ENCODE measurements around the gene DSTYK. TPM values are rescaled to one million over a fixed set of nuclear protein-coding genes. Genes with fewer than 3 reads are reported as not detected.
"Not testable (repeated sequence)": the region's sequence is repeated elsewhere in the genome, so short reads cannot be mapped to it uniquely, and the experiment has no call there.

Gene DSTYK
- total and polyA plus RNA-seq, 3 experiments from 2014 or later, result 8.6 to 13.4 (median 12.9) TPM

- H3K36me3 Mint-ChIP-seq, result peaks cover 4 to 63% (median 11%) of the 10 kb centered on the region in 3 donors
Observed at GRCh38 chr1:205182930-205183329, 28.6 kb downstream of the DSTYK start.

DNA sequence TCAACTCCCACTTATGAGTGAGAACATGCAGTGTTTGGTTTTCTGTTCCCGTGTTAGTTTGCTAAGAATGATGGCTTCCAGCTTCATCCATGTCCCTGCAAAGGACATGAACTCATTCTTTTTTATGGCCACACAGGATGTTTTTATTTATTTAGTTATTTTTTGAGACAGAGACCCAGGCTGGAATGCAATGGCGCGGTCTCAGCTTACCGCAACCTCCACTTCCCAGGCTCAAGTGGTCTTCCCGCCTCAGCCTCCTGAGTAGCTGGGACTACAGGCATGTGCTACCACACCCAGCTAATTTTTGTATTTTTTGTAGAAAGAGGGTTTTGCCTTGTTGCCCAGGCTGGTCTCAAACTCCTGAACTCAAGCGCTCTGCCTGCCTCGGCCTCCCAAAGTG, 31.2 kb downstream of the DSTYK start:
- H3K27me3 ChIP-seq (ENCODE audit: insufficient read depth, low read length, poor library complexity, severe bottlenecking); H3K27ac ChIP-seq (ENCODE audit: low read depth, low read length); H3K27me3 Mint-ChIP-seq; H3K9me3 ChIP-seq (ENCODE audit: low read length); H3K9me3 Mint-ChIP-seq; H3K4me3 Mint-ChIP-seq; DNase-seq; CTCF ChIA-PET; H3K4me3 ChIP-seq (ENCODE audit: low read length); POLR2A ChIA-PET: not testable (repeated sequence)
- Mint-ChIP-seq H3K36me3 (peaks cover 4 to 56% (median 8%) of the 10 kb centered on the region in 3 donors), H3K27ac (peak overlapping the region in 3 of 8 donors; percentile 52 to 61 (median 60)), H3K4me1 (peaks cover 18 to 30% (median 23%) of the 10 kb centered on the region in 3 donors)
- peaks cover 13% of the 10 kb centered on the region for H3K4me1 ChIP-seq (ENCODE audit: insufficient read depth, low read length)
- peaks cover 16% of the 10 kb centered on the region for H3K36me3 ChIP-seq (ENCODE audit: insufficient read depth, low read length)

More at GRCh38 chr1:205182930-205183329, 28.6 kb downstream of the DSTYK start:
- peaks cover 34 to 46% (median 41%) of the 10 kb centered on the region in 3 donors for H3K4me1 Mint-ChIP-seq
- CTCF ChIA-PET, result interaction anchor here (1.5 kb wide), 1 partner anchor 73 kb away, joined by 5 read pairs; no protein-coding TSS in a partner anchor
- peaks cover 16% of the 10 kb centered on the region for H3K36me3 ChIP-seq (ENCODE audit: insufficient read depth, low read length)
- H3K9me3 ChIP-seq (ENCODE audit: low read length), result no peaks in the 10 kb centered on the region
- no peak overlapping the region for H3K27ac ChIP-seq (ENCODE audit: low read depth, low read length)
- no peak for DNase-seq
- no peaks in the 10 kb centered on the region for H3K27me3 ChIP-seq (ENCODE audit: insufficient read depth, low read length, poor library complexity, severe bottlenecking)
- POLR2A ChIA-PET, result no interaction called here
- no peaks in the 10 kb centered on the region for H3K9me3 Mint-ChIP-seq
- no peaks in the 10 kb centered on the region for H3K27me3 Mint-ChIP-seq
- H3K27ac Mint-ChIP-seq, result peak overlapping the region in 2 of 8 donors; percentile 1 to 38
- H3K4me3 ChIP-seq (ENCODE audit: low read length), result no peak overlapping the region
- peaks cover 13% of the 10 kb centered on the region for H3K4me1 ChIP-seq (ENCODE audit: insufficient read depth, low read length)
- H3K4me3 Mint-ChIP-seq, result no peak overlapping the region

DNA sequence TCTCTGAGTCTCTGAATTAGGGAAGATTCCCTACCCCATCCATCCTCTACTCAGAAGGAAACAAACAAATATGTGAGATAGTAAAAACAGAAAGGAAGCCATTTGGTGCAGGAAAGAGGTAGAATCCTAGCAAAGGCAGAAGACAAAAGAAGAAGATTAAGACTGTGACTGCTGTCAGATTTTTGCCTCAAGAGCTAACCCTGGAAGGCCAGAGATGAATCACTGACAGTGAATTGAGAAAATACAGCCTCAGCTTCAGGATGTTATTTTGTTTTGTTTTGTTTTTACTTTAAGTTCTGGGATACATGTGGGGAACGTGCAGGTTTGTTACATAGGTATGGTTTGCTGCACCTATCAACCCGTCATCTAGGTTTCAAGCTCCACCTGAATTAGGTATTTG, 31.7 kb downstream of the DSTYK start:
- DNase-seq, result no peak
- POLR2A ChIA-PET, result interaction anchor here (1.1 kb wide), 1 partner anchor 24 kb away, joined by 3 read pairs; no protein-coding TSS in a partner anchor

GRCh38 chr1:205172729-205173366, 38.7 kb downstream of the DSTYK start:
- Mint-ChIP-seq H3K36me3 (peaks cover 5 to 58% (median 20%) of the 10 kb centered on the region in 3 donors), H3K4me1 (peaks cover 18 to 45% (median 24%) of the 10 kb centered on the region in 3 donors), H3K9me3 (no peaks in the 10 kb centered on the region), H3K4me3 (peak overlapping the region in 1 of 7 donors; percentile 3), H3K27me3 (no peaks in the 10 kb centered on the region), H3K27ac (peak overlapping the region in 3 of 8 donors; percentile 2 to 15 (median 9))
- DNase-seq, result no peak
- POLR2A ChIA-PET, result no interaction called here
- peaks cover 29% of the 10 kb centered on the region for H3K36me3 ChIP-seq (ENCODE audit: insufficient read depth, low read length)
- CTCF ChIA-PET, result interaction anchor here (0.7 kb wide), 1 partner anchor 72 kb away, joined by 3 read pairs; no protein-coding TSS in a partner anchor
- peak overlapping the region; percentile 31 for H3K27ac ChIP-seq (ENCODE audit: low read depth, low read length)
- no peaks in the 10 kb centered on the region for H3K9me3 ChIP-seq (ENCODE audit: low read length)
- no peaks in the 10 kb centered on the region for H3K27me3 ChIP-seq (ENCODE audit: insufficient read depth, low read length, poor library complexity, severe bottlenecking)
- no peak overlapping the region for H3K4me3 ChIP-seq (ENCODE audit: low read length)
- peaks cover 28% of the 10 kb centered on the region for H3K4me1 ChIP-seq (ENCODE audit: insufficient read depth, low read length)

More for the DNA sequence above, 31.7 kb downstream of the DSTYK start:
- no peak overlapping the region for H3K27ac ChIP-seq (ENCODE audit: low read depth, low read length)
- CTCF ChIA-PET, result no interaction called here
- no peaks in the 10 kb centered on the region for H3K27me3 ChIP-seq (ENCODE audit: insufficient read depth, low read length, poor library complexity, severe bottlenecking)
- H3K9me3 ChIP-seq (ENCODE audit: low read length), result no peaks in the 10 kb centered on the region
- no peaks in the 10 kb centered on the region for H3K9me3 Mint-ChIP-seq
- H3K4me1 ChIP-seq (ENCODE audit: insufficient read depth, low read length), result peaks cover 13% of the 10 kb centered on the region
- no peak overlapping the region for H3K4me3 ChIP-seq (ENCODE audit: low read length)
- H3K36me3 Mint-ChIP-seq, result peaks cover 4 to 56% (median 8%) of the 10 kb centered on the region in 3 donors
- H3K27me3 Mint-ChIP-seq, result no peaks in the 10 kb centered on the region
- peaks cover 16% of the 10 kb centered on the region for H3K36me3 ChIP-seq (ENCODE audit: insufficient read depth, low read length)
- H3K4me3 Mint-ChIP-seq, result no peak overlapping the region
- peaks cover 18 to 28% (median 23%) of the 10 kb centered on the region in 3 donors for H3K4me1 Mint-ChIP-seq
- no peak overlapping the region for H3K27ac Mint-ChIP-seq

DNA sequence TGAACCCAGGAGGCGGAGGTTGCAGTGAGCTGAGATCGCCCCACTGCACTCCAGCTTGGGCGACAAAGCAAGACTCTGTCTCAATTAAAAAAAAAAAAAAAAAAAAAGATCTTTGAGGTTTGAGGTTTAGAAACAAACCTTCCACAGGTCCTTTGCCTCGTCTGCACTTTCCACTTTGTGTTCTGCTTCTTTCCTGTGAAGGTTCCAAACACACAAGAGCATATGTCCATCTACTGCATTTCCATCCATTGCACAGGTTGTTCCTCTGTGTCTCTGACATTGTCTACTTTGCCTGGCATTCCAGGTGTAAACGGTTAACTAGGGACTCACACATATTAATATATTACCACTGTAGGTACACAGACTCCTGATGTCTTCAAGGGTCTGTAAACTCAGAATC, 40.1 kb downstream of the DSTYK start:
- Histone ChIP-seq H3K27ac (ENCODE audit: low read depth, low read length) (no peak overlapping the region), H3K27me3 (ENCODE audit: insufficient read depth, low read length, poor library complexity, severe bottlenecking) (no peaks in the 10 kb centered on the region), H3K4me1 (ENCODE audit: insufficient read depth, low read length) (peaks cover 28% of the 10 kb centered on the region), H3K36me3 (ENCODE audit: insufficient read depth, low read length) (peaks cover 40% of the 10 kb centered on the region), H3K9me3 (ENCODE audit: low read length) (no peaks in the 10 kb centered on the region), H3K4me3 (ENCODE audit: low read length) (no peak overlapping the region)
- Mint-ChIP-seq H3K4me1 (peaks cover 18 to 46% (median 28%) of the 10 kb centered on the region in 3 donors), H3K27ac (peak overlapping the region in 6 of 8 donors; percentile 5 to 88 (median 29)), H3K4me3 (peak overlapping the region in 5 of 7 donors; percentile 3 to 68 (median 62)), H3K9me3 (no peaks in the 10 kb centered on the region), H3K27me3 (no peaks in the 10 kb centered on the region), H3K36me3 (peaks cover 5 to 65% (median 25%) of the 10 kb centered on the region in 3 donors)
- POLR2A ChIA-PET, result no interaction called here
- peak in 2 of 5 donors; percentile 10 to 14 for DNase-seq
- CTCF ChIA-PET, result no interaction called here

DNA sequence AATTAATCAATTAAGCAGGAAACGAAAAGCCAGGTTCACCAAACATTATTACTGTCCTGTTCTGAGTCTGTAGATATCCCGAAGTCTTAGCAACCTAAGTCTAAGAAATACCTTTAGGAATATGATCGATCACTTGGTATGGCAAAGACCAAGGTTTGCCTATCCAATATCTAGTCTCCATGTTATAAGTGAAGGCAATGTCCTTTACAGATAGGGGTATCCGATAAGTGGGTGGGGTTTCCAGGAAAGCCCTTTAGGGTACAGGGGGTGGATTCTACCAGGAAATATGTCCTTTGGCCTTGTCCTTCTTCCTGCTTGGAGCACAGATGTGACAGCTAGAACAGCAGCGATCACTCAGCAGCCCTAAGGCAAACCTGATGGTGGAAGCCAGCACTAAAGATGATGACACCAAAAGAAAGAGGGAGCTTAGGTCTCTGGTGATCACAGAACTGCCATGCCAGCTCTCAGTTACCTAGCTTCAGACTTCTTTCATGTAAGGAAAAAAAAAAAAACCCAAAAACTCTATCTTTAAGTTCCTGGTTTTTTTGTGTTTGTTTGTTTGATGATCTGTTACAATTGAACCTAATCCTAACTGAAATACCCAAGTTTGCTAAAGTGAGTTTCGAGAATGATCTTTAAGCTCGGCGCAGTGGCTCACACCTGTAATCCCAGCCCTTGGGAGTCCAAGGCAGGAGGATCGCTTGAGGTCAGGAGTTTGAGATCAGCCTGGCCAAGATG, 40.8 kb downstream of the DSTYK start:
- H3K4me1 ChIP-seq (ENCODE audit: insufficient read depth, low read length), result peaks cover 28% of the 10 kb centered on the region
- H3K4me3 ChIP-seq (ENCODE audit: low read length), result no peak overlapping the region
- peaks cover 5 to 64% (median 23%) of the 10 kb centered on the region in 3 donors for H3K36me3 Mint-ChIP-seq
- peak overlapping the region in 1 of 7 donors; percentile 65 for H3K4me3 Mint-ChIP-seq
- no peaks in the 10 kb centered on the region for H3K9me3 Mint-ChIP-seq
- peak overlapping the region; percentile 34 for H3K27ac ChIP-seq (ENCODE audit: low read depth, low read length)
- H3K9me3 ChIP-seq (ENCODE audit: low read length), result no peaks in the 10 kb centered on the region
- H3K27me3 ChIP-seq (ENCODE audit: insufficient read depth, low read length, poor library complexity, severe bottlenecking), result no peaks in the 10 kb centered on the region
- ChIA-PET POLR2A (interaction anchor here (0.7 kb wide), 1 partner anchor 35 kb away, joined by 4 read pairs; no protein-coding TSS in a partner anchor), CTCF (interaction anchor here (1.1 kb wide), 1 partner anchor 41 kb away, joined by 3 read pairs; no protein-coding TSS in a partner anchor)
- H3K27ac Mint-ChIP-seq, result peak overlapping the region in 3 of 8 donors; percentile 5 to 88 (median 36)
- DNase-seq, result no peak
- H3K27me3 Mint-ChIP-seq, result no peaks in the 10 kb centered on the region
- peaks cover 38% of the 10 kb centered on the region for H3K36me3 ChIP-seq (ENCODE audit: insufficient read depth, low read length)
- peaks cover 15 to 46% (median 28%) of the 10 kb centered on the region in 3 donors for H3K4me1 Mint-ChIP-seq

DNA sequence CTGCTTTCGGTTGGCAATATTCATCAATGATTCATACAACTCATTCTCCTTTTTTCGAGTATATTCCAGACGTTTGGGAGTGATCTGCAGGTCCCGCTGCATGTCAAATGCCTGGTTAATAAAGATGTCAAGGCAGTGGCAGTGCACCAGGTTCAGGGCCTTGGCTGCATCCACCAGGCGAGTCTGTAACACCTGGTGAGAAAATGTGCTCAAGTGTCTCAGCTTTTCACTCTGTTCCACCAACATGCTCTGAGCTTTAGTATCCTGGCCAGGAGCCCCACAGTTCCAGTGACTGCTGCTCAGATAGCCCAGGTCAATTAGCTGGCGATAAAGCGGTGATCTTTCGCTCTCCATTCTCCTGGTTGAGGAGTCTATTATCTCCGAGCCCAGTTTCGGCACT, 42.3 kb downstream of the DSTYK start:
- no peak overlapping the region for H3K27ac Mint-ChIP-seq
- POLR2A ChIA-PET, result no interaction called here
- peaks cover 5 to 72% (median 27%) of the 10 kb centered on the region in 3 donors for H3K36me3 Mint-ChIP-seq

More for the DNA sequence above, 42.3 kb downstream of the DSTYK start:
- DNase-seq, result no peak
- Histone ChIP-seq H3K9me3 (ENCODE audit: low read length) (no peaks in the 10 kb centered on the region), H3K4me1 (ENCODE audit: insufficient read depth, low read length) (peaks cover 28% of the 10 kb centered on the region), H3K36me3 (ENCODE audit: insufficient read depth, low read length) (peaks cover 38% of the 10 kb centered on the region), H3K4me3 (ENCODE audit: low read length) (no peak overlapping the region), H3K27me3 (ENCODE audit: insufficient read depth, low read length, poor library complexity, severe bottlenecking) (no peaks in the 10 kb centered on the region), H3K27ac (ENCODE audit: low read depth, low read length) (no peak overlapping the region)
- H3K4me3 Mint-ChIP-seq, result no peak overlapping the region
- CTCF ChIA-PET, result interaction anchor here (1.0 kb wide), 1 partner anchor 61 kb away, joined by 3 read pairs; no protein-coding TSS in a partner anchor
- peaks cover 14 to 46% (median 28%) of the 10 kb centered on the region in 3 donors for H3K4me1 Mint-ChIP-seq
- no peaks in the 10 kb centered on the region for H3K9me3 Mint-ChIP-seq
- H3K27me3 Mint-ChIP-seq, result no peaks in the 10 kb centered on the region

Measured in CD8-positive, alpha-beta memory T cell (primary cell).